Activated CD8-positive, alpha-beta T cell treated with anti-CD3 and anti-CD28 coated beads for 36 hours (primary cell): ENCODE results near the gene NCS1. TPM values are rescaled to one million over a fixed set of nuclear protein-coding genes. Genes with fewer than 3 reads are reported as not detected.

Experiments
- ATAC-seq: fragments of 200-7000 bp; cut with Tn5 transposase; one replicate; pipeline ENCODE4 v1.10.0; 2021; ENCODE audit warnings: mild to moderate bottlenecking, moderate library complexity
- CTCF ChIA-PET: fragments of 350-600 bp; sonication (Branson Sonifier 250); formaldehyde crosslinking; loops from one replicate; lab custom pipeline; 2021; ENCODE audit warnings: antibody characterized with exemption; lab: Charles Lee
- POLR2A ChIA-PET: fragments of 350-600 bp; sonication (Branson Sonifier 250); formaldehyde crosslinking; loops from one replicate; lab custom pipeline; 2021; ENCODE audit warnings: antibody characterized with exemption; lab: Charles Lee
- DNase-seq: peaks from one replicate; pipeline ENCODE4 v3.0.0-alpha.2; 2020
- H3K27ac Mint-ChIP-seq: one replicate; pipeline ENCODE4 v1.8.0; 2021; ENCODE audit warnings: mild to moderate bottlenecking, mixed read lengths
- H3K27me3 Mint-ChIP-seq: one replicate; pipeline ENCODE4 v1.8.0; 2021; ENCODE audit warnings: mixed read lengths
- H3K36me3 Mint-ChIP-seq: one replicate; pipeline ENCODE4 v1.8.0; 2021; ENCODE audit warnings: low read depth, mixed read lengths
- H3K4me1 Mint-ChIP-seq: one replicate; pipeline ENCODE4 v1.8.0; 2021; ENCODE audit warnings: low read depth, mixed read lengths
- H3K4me3 Mint-ChIP-seq: one replicate; pipeline ENCODE4 v1.8.0; 2021; ENCODE audit warnings: mild to moderate bottlenecking, moderate library complexity, mixed read lengths
- H3K9me3 Mint-ChIP-seq: one replicate; pipeline ENCODE4 v1.8.0; 2021; ENCODE audit warnings: mixed read lengths
- intact Hi-C: fragments of 100-400 bp; cut with micrococcal nuclease; formaldehyde crosslinking; loops from one replicate; pipeline ENCODE4 v1.10.0; 2022
- total RNA-seq, 2 experiments: library from RNA; stranded (reverse); gene quantifications; one replicate each; pipeline ENCODE4 v1.2.3, GENCODE V29; 2021
- TF ChIP-seq, protein P1 (sequence below): fragments of 200-600 bp; IDR thresholded peaks from one replicate; pipeline ENCODE4 v1.8.0; 2022; ENCODE audit warnings: antibody characterized with exemption, mild to moderate bottlenecking

Gene NCS1
- total RNA-seq, 2 experiments from 2014 or later, result 21.2 to 21.3 TPM

DNA sequence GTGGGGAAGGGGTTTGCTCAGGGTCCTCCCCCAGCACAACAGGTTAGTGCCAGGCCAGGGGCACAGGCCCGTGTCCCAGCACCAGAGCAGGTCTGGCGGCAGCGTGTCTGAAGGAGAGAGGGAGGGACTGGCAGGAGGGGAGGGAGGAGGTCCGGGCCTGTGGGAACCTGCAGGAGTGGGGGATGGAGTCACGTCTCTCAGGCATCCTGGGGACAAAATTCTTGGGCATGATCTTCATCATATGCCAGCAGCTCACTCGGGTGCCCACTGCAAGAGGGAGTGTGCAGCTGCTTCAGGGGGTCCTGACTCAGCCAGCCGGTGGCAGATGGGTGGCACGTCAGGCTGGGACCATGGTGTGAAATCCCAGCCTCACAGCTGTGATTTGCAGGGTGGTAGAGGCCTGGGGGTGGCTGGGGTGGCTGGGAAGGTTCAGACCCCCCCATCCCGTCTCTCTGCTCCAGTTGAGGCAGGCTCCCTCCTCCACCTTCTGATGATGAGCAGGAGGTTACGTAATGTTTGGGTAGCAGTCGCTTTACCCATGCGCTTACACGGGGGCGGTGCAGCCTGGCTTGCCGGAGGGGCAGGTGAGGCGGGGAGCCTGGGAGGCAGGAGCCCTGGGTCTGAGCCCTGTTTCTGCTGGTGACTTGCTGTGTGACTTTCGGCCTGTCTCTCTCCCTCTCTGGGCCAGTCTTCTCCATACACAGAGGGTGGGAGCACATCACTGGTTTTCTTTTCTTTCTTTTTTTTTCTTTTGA is 40.5 kb downstream of the NCS1 start:
- Mint-ChIP-seq H3K9me3 (no peaks in the 10 kb centered on the region), H3K27ac (no peak overlapping the region), H3K27me3 (no peaks in the 10 kb centered on the region), H3K36me3 (no peaks in the 10 kb centered on the region), H3K4me1 (peaks cover 4% of the 10 kb centered on the region), H3K4me3 (no peak overlapping the region)
- ChIA-PET CTCF (no interaction called here), POLR2A (no interaction called here)
- DNase-seq, result no peak
- ATAC-seq, result no peak
- TF ChIP-seq, protein P1, sequence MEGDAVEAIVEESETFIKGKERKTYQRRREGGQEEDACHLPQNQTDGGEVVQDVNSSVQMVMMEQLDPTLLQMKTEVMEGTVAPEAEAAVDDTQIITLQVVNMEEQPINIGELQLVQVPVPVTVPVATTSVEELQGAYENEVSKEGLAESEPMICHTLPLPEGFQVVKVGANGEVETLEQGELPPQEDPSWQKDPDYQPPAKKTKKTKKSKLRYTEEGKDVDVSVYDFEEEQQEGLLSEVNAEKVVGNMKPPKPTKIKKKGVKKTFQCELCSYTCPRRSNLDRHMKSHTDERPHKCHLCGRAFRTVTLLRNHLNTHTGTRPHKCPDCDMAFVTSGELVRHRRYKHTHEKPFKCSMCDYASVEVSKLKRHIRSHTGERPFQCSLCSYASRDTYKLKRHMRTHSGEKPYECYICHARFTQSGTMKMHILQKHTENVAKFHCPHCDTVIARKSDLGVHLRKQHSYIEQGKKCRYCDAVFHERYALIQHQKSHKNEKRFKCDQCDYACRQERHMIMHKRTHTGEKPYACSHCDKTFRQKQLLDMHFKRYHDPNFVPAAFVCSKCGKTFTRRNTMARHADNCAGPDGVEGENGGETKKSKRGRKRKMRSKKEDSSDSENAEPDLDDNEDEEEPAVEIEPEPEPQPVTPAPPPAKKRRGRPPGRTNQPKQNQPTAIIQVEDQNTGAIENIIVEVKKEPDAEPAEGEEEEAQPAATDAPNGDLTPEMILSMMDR, result no peak
- intact Hi-C loops, result no loop called here

DNA sequence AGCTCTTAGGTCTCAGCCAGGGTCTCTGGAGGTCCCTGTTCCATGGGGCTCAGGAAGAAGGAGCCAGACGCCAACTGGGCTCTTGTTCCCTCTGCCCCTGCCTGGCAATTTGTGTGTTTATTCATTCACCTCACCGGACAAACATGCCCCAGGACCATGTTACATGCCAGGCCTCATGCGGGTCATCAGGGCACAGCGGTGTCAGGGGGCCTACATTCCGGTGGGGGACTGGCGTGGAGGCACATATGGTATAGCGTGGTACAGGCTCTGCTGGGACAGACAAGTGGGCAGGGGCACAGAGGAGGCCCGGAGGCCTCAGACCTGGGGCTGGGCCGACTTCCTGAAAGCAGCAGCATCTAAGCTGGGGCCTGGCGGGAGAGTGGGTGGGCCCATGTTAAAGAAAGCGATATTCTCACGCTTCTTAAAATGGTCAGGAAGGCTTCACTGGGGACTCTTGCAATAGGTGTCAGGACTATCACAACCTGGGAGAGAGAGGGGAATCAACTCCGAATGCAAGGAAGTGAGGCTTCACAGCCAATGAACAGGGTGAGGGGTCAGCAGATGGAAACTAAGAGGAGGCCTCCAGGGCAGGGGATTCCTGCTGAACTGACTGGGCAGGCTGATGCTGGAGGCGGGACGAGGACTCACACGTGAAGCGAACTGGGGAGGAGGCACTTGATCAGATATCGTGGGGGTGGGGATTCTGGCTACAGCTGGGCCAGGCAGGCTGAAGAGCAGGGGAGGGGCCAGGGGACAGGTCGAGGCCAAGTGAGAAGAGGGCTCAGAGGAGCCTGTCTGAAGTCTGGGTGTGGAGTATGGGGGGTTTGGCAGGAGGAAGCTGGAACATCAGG is 41.9 kb downstream of the NCS1 start:
- Mint-ChIP-seq H3K36me3 (peaks cover 3% of the 10 kb centered on the region), H3K4me3 (no peak overlapping the region), H3K4me1 (peaks cover 4% of the 10 kb centered on the region), H3K9me3 (no peaks in the 10 kb centered on the region), H3K27me3 (no peaks in the 10 kb centered on the region), H3K27ac (no peak overlapping the region)
- intact Hi-C loops, result no loop called here
- ChIA-PET POLR2A (no interaction called here), CTCF (no interaction called here)
- ATAC-seq, result no peak
- no peak for DNase-seq
- TF ChIP-seq, protein P1, result no peak

DNA sequence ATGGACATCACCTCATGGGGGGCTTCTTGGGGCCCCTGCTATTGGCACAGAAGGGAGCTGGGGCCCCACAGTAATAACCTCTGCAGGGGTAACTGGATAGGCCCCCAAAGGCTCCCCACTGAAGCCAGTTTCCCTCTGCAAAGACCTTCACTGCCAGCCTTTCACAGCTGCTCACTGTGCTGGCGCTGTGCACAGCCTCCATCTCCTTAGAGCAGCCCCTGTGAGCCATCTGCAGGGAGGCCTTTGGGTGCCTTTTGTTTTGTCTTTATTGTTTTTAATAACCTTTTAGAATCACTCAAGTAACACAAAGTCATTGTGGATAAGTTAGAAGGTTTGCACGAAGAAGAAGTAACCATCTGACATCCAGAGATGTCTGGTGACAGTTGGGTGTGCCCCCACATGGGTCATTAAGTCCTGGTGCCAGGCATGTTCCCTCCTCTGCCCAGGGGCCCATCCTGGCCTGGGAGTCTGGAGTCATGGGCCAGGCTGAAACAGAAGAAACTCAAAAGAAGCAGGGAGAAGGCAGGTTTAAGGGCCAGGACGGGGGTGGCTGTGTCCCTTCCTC is 42.7 kb downstream of the NCS1 start:
- ChIA-PET POLR2A (no interaction called here), CTCF (no interaction called here)
- no peaks in the 10 kb centered on the region for H3K27me3 Mint-ChIP-seq
- DNase-seq, result no peak
- no peak for ATAC-seq
- H3K4me3 Mint-ChIP-seq, result no peak overlapping the region
- peaks cover 4% of the 10 kb centered on the region for H3K4me1 Mint-ChIP-seq
- no peak overlapping the region for H3K27ac Mint-ChIP-seq
- peaks cover 3% of the 10 kb centered on the region for H3K36me3 Mint-ChIP-seq
- no peaks in the 10 kb centered on the region for H3K9me3 Mint-ChIP-seq
- intact Hi-C loops, result no loop called here
- TF ChIP-seq, protein P1, result no peak

DNA sequence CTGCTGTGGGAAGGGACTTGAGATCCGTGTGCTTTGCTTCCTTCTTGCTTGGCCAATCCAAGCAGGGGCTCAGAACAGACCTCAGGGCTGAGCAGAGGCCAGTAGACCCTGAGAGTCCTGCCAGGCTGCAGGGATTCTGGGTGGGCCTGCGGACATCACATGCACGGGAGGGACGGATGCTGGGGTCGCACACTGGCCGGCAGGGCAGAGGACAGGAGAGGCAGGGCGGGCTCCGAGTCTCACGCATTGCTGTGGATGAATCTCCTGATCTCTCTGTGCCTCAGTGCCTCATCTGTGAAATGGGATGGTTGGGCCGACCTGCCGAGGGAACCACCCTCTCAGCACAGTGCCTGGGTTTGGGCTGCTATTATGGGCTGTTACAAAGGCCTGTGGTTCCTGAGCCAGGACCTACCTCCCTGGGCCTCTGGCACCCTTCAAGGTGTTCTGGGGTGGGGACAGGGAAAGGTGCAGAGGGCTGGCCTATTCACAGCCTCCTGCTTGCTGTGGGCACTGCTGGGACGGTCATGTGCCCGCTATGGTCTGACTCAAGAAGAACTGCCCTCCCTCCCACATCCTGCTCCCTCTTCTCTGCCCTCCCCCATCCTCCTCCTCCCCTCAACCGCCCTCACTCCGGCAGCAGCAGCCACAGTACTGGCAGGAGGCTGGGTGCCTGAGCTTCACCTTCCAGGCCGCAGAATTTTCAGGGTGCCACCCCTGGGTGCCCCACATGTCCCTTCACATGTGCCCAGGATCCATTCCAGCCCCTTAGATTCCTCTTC is 43.3 kb downstream of the NCS1 start:
- CTCF ChIA-PET, result no interaction called here

More for the DNA sequence above, 43.3 kb downstream of the NCS1 start:
- POLR2A ChIA-PET, result no interaction called here
- peak; percentile 74 for ATAC-seq
- peaks cover 4% of the 10 kb centered on the region for H3K4me1 Mint-ChIP-seq
- TF ChIP-seq, protein P1, result no peak
- no peaks in the 10 kb centered on the region for H3K9me3 Mint-ChIP-seq
- DNase-seq, result peak; percentile 14
- H3K4me3 Mint-ChIP-seq, result no peak overlapping the region
- peaks cover 3% of the 10 kb centered on the region for H3K36me3 Mint-ChIP-seq
- intact Hi-C loops, result no loop called here
- H3K27ac Mint-ChIP-seq, result no peak overlapping the region
- no peaks in the 10 kb centered on the region for H3K27me3 Mint-ChIP-seq
